HG03159 (cell line): Measurements from ENCODE around the gene DBN1.

Source experiments
- ATAC-seq: cut with Tn5 transposase; IDR thresholded peaks from one replicate; pipeline ENCODE4 v1.9.1; 2021; ENCODE audit warnings: mild to moderate bottlenecking, moderate library complexity; ENCODE audit not compliant: unreplicated experiment

The DBN1 gene

GRCh38 chr5:177445052-177445916, 28.1 kb downstream of the DBN1 start:
- ATAC-seq = no peak

GRCh38 chr5:177444106-177445051, 29.1 kb downstream of the DBN1 start:
- ATAC-seq = no peak

- ATAC-seq = no peak
These were observed 30.1 kb downstream of the DBN1 start for GRCh38 chr5:177443144-177443983.

GRCh38 chr5:177442066-177442826, 31.2 kb downstream of the DBN1 start:
- ATAC-seq = no peak

GRCh38 chr5:177440990-177441780, 32.2 kb downstream of the DBN1 start:
- no peak for ATAC-seq

- no peak for ATAC-seq
These were observed 33.0 kb downstream of the DBN1 start for GRCh38 chr5:177440211-177440989.

GRCh38 chr5:177439518-177440053, 33.8 kb downstream of the DBN1 start:
- ATAC-seq = no peak

GRCh38 chr5:177438468-177438867, 35.0 kb downstream of the DBN1 start:
- no peak for ATAC-seq

GRCh38 chr5:177437623-177438022, 35.8 kb downstream of the DBN1 start:
- ATAC-seq = no peak

- ATAC-seq = no peak
These were observed 37.4 kb downstream of the DBN1 start for GRCh38 chr5:177435847-177436536.

- ATAC-seq = no peak
These were observed 38.3 kb downstream of the DBN1 start for GRCh38 chr5:177434942-177435738.

- ATAC-seq = no peak
These were observed 39.0 kb downstream of the DBN1 start for GRCh38 chr5:177434437-177434836.

GRCh38 chr5:177433658-177434217, 39.7 kb downstream of the DBN1 start:
- ATAC-seq = no peak

- no peak for ATAC-seq
These were observed 40.4 kb downstream of the DBN1 start for GRCh38 chr5:177432839-177433657.

- no peak for ATAC-seq
These were observed 41.1 kb downstream of the DBN1 start for GRCh38 chr5:177432143-177432838.
